KBM-7 (cell line): ENCODE measurements around the gene CEP164.

Experiments
- DNase-seq: peaks from one replicate; pipeline ENCODE4 v3.0.0-alpha.2; 2015
- in situ Hi-C: fragments of 300-500 bp; cut with MboI; formaldehyde crosslinking; loops from 2 replicates; pipeline ENCODE4 v1.14.3; 2020; ENCODE audit warnings: low sequenced_read_pairs, low pct_unique_long_range_greater_than_20kb, mixed read lengths

CEP164 gene

GRCh38 chr11:117428186-117428855, 100.7 kb downstream of the CEP164 start:
- DNase-seq = no peak
- in situ Hi-C loops = loop anchor here (25.0 kb wide), 1 partner anchor 509 kb away; the partner anchor contains the start of gene TMPRSS13

GRCh38 chr11:117428856-117429229, 101.2 kb downstream of the CEP164 start:
- in situ Hi-C loops = loop anchor here (25.0 kb wide), 1 partner anchor 508 kb away; the partner anchor contains the start of gene TMPRSS13
- DNase-seq = no peak

- DNase-seq = no peak
- in situ Hi-C loops = loop anchor here (25.0 kb wide), 1 partner anchor 507 kb away; the partner anchor contains the start of gene TMPRSS13
Measured at GRCh38 chr11:117430293-117430955, 102.8 kb downstream of the CEP164 start.

GRCh38 chr11:117431436-117431835, 103.8 kb downstream of the CEP164 start:
- DNase-seq = no peak
- in situ Hi-C loops = loop anchor here (25.0 kb wide), 1 partner anchor 506 kb away; the partner anchor contains the start of gene TMPRSS13

- DNase-seq = no peak
- in situ Hi-C loops = loop anchor here (25.0 kb wide), 1 partner anchor 504 kb away; the partner anchor contains the start of gene TMPRSS13
Measured at GRCh38 chr11:117433717-117434116, 106.1 kb downstream of the CEP164 start.

- in situ Hi-C loops = loop anchor here (25.0 kb wide), 1 partner anchor 503 kb away; the partner anchor contains the start of gene TMPRSS13
- no peak for DNase-seq
Measured at GRCh38 chr11:117434481-117434880, 106.8 kb downstream of the CEP164 start.

- in situ Hi-C loops = loop anchor here (25.0 kb wide), 1 partner anchor 502 kb away; the partner anchor contains the start of gene TMPRSS13
- DNase-seq = no peak
Measured at GRCh38 chr11:117435326-117435725, 107.7 kb downstream of the CEP164 start.

- in situ Hi-C loops = loop anchor here (25.0 kb wide), 1 partner anchor 500 kb away; the partner anchor contains the start of gene TMPRSS13
- DNase-seq = no peak
Measured at GRCh38 chr11:117437041-117437790, 109.6 kb downstream of the CEP164 start.

GRCh38 chr11:117437791-117438130, 110.1 kb downstream of the CEP164 start:
- DNase-seq = no peak
- in situ Hi-C loops = loop anchor here (25.0 kb wide), 1 partner anchor 500 kb away; the partner anchor contains the start of gene TMPRSS13

GRCh38 chr11:117438371-117439000, 110.8 kb downstream of the CEP164 start:
- no peak for DNase-seq
- in situ Hi-C loops = loop anchor here (25.0 kb wide), 1 partner anchor 499 kb away; the partner anchor contains the start of gene TMPRSS13

- DNase-seq = no peak
- in situ Hi-C loops = loop anchor here (25.0 kb wide), 1 partner anchor 498 kb away; the partner anchor contains the start of gene TMPRSS13
Measured at GRCh38 chr11:117439256-117439655, 111.6 kb downstream of the CEP164 start.

GRCh38 chr11:117440258-117440657, 112.6 kb downstream of the CEP164 start:
- in situ Hi-C loops = loop anchor here (25.0 kb wide), 1 partner anchor 497 kb away; the partner anchor contains the start of gene TMPRSS13
- no peak for DNase-seq

GRCh38 chr11:117441146-117441975, 113.7 kb downstream of the CEP164 start:
- in situ Hi-C loops = loop anchor here (25.0 kb wide), 1 partner anchor 496 kb away; the partner anchor contains the start of gene TMPRSS13

GRCh38 chr11:117442049-117442868, 114.6 kb downstream of the CEP164 start:
- no peak for DNase-seq
- in situ Hi-C loops = loop anchor here (25.0 kb wide), 1 partner anchor 495 kb away; the partner anchor contains the start of gene TMPRSS13

More at GRCh38 chr11:117441146-117441975, 113.7 kb downstream of the CEP164 start:
- DNase-seq = no peak

GRCh38 chr11:117442869-117443239, 115.2 kb downstream of the CEP164 start:
- DNase-seq = no peak
- in situ Hi-C loops = loop anchor here (25.0 kb wide), 1 partner anchor 494 kb away; the partner anchor contains the start of gene TMPRSS13

- DNase-seq = peak; percentile 23
- in situ Hi-C loops = loop anchor here (25.0 kb wide), 1 partner anchor 494 kb away; the partner anchor contains the start of gene TMPRSS13
Measured at GRCh38 chr11:117443266-117444186, 115.9 kb downstream of the CEP164 start.
